ENCODE data around the gene ZFP69B. TPM values are rescaled to one million over a fixed set of nuclear protein-coding genes. Genes with fewer than 3 reads are reported as not detected.
"Not testable (repeated sequence)": the region's sequence is repeated elsewhere in the genome, so short reads cannot be mapped to it uniquely, and the experiment has no call there.

Gene ZFP69B
- polyA plus RNA-seq, 1 of the 3 experiments (the other 2 are of a cell fraction): 1.7 TPM

DNA sequence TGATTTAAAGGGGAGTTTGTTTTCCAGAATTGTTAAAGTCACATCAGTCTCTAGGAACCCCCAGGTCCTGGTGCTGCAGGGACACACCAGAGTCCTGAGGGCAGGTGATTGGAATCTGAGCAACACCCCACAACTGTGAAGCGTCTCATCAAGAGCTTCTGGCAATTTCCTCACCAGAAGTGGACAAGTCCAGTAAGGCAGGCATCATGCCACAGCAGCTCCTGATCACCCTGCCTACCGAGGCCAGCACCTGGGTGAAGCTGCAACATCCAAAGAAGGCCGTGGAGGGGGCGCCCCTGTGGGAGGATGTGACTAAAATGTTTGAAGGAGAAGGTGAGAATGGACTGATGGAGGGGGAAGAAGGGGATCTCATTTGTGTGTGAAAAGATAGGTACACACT lies 28.9 kb downstream of the ZFP69B start:
- H3K36me3 ChIP-seq (replicated peaks in 1 of 2; ENCODE audit: control insufficient read depth in 1 of 2, insufficient read depth in 2 of 2, low read length in 1 of 2): peaks cover 9 to 28% of the 10 kb centered on the region in 2 experiments
- H4K20me1 ChIP-seq (ENCODE audit: insufficient read depth): no peaks in the 10 kb centered on the region
- no peak overlapping the region for H3K9ac ChIP-seq
- no peak overlapping the region for H2AFZ ChIP-seq (ENCODE audit: low read depth)
- H3K27me3 ChIP-seq (ENCODE audit: insufficient read depth): no peaks in the 10 kb centered on the region
- TF ChIP-seq SMC3 (IDR thresholded peaks at IDR 0.05; ENCODE audit: low read depth, low read length): no peak
- peaks cover 0 to 7% of the 10 kb centered on the region in 2 experiments; a peak in 2 of 4 replicates for H3K4me1 ChIP-seq (ENCODE audit: control insufficient read depth in 1 of 2, insufficient read depth in 2 of 2, low read depth in 1 of 2, low read length in 1 of 2)
- DNase-seq: no peak
- H3K79me2 ChIP-seq (ENCODE audit: insufficient read depth): no peaks in the 10 kb centered on the region
- no peaks in the 10 kb centered on the region for H3F3A ChIP-seq (replicated peaks; ENCODE audit: insufficient read depth)
- no peaks in the 10 kb centered on the region for H3K9me2 ChIP-seq
- H3K4me2 ChIP-seq: no peak overlapping the region
- POLR2A ChIA-PET: interaction anchor here (0.5 kb wide), 1 partner anchor 305 kb away, joined by 5 read pairs; no protein-coding TSS in a partner anchor
- CTCF ChIA-PET: interaction anchor here (1.1 to 1.8 kb wide), 3 partner anchors 26 to 335 kb away, joined by 3 to 5 read pairs (median 3); no protein-coding TSS in a partner anchor
- H3K4me3 ChIP-seq (ENCODE audit: low read depth in 2 of 2, low read length in 1 of 2): no peak overlapping the region
- no peak overlapping the region for H3K27ac ChIP-seq (ENCODE audit: low read depth in 2 of 2, low read length in 1 of 2)
- WGBS (ENCODE audit: low lambda C conversion rate): 76% methylated on average over 4 of the region's 4 CpGs
- peaks cover 25% of the 10 kb centered on the region for H3K9me3 ChIP-seq

GRCh38 chr1:40495315-40495903 lies 45.1 kb downstream of the ZFP69B start:
- H3K4me2 ChIP-seq: no peak overlapping the region
- ChIA-PET CTCF (no interaction called here), POLR2A (no interaction called here)
- no peak overlapping the region for H2AFZ ChIP-seq (ENCODE audit: low read depth)
- DNase-seq: no peak
- H3K9me2 ChIP-seq: no peaks in the 10 kb centered on the region
- 87% methylated on average over 4 of the region's 4 CpGs for whole genome bisulfite sequencing (ENCODE audit: low lambda C conversion rate)
- no peaks in the 10 kb centered on the region for H3K4me1 ChIP-seq (ENCODE audit: control insufficient read depth in 1 of 2, insufficient read depth in 2 of 2, low read depth in 1 of 2, low read length in 1 of 2)
- H3K27me3 ChIP-seq (ENCODE audit: insufficient read depth): no peaks in the 10 kb centered on the region
- H3K36me3 ChIP-seq (replicated peaks in 1 of 2; ENCODE audit: control insufficient read depth in 1 of 2, insufficient read depth in 2 of 2, low read length in 1 of 2): peaks cover 50 to 59% of the 10 kb centered on the region in 2 experiments
- H3K9me3 ChIP-seq: peaks cover 30% of the 10 kb centered on the region
- no peaks in the 10 kb centered on the region; the same call in 1 of the 2 replicates for H3K79me2 ChIP-seq (ENCODE audit: insufficient read depth)
- no peak overlapping the region for H3K27ac ChIP-seq (ENCODE audit: low read depth in 2 of 2, low read length in 1 of 2)
- H3K9ac ChIP-seq: no peak overlapping the region
- TF ChIP-seq NRF1 (IDR thresholded peaks at IDR 0.05; ENCODE audit: low read depth, low read length) (no peak), IRF3 (IDR thresholded peaks at IDR 0.05; ENCODE audit: low read depth, low read length) (no peak), SMC3 (IDR thresholded peaks at IDR 0.05; ENCODE audit: low read depth, low read length) (no peak), FOSL2 (IDR thresholded peaks at IDR 0.05; ENCODE audit: borderline replicate concordance, low read depth) (no peak), RXRA (IDR thresholded peaks at IDR 0.05; ENCODE audit: borderline replicate concordance, low read depth) (no peak), EZH2phosphoT487 (IDR thresholded peaks at IDR 0.05; ENCODE audit: borderline replicate concordance, low read depth) (no peak), CTCF (IDR thresholded peaks at IDR 0.05) (no peak), USF2 (IDR thresholded peaks at IDR 0.05; ENCODE audit: borderline replicate concordance, low read depth, low read length) (no peak)
- no peaks in the 10 kb centered on the region for H4K20me1 ChIP-seq (ENCODE audit: insufficient read depth)
- H3F3A ChIP-seq (replicated peaks; ENCODE audit: insufficient read depth): no peaks in the 10 kb centered on the region
- H3K4me3 ChIP-seq (ENCODE audit: low read depth in 2 of 2, low read length in 1 of 2): no peak overlapping the region; a peak in 1 of 4 replicates

DNA sequence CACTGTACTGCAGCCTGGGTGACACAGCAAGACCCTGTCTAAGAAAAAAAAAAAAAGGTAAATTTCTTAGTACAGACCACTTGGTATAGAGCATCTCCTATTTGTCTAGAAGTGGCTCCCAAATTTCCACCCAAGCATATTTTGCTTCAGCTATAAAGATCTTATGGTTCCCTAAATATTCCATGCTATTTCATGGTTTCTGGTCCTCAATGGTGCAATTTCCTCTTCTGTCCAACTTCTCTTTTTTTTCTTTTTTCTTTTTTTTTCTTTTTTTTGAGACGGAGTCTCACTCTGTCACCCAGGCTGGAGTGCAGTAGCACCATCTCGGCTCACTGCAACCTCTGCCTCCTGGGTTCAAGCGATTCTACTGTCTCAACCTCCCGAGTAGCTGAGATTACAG lies 52.4 kb downstream of the ZFP69B start:
- H3K4me2 ChIP-seq; H3K9me2 ChIP-seq; H3K79me2 ChIP-seq (ENCODE audit: insufficient read depth); POLR2A ChIA-PET; H3K27ac ChIP-seq (ENCODE audit: low read depth in 2 of 2, low read length in 1 of 2); H3K9ac ChIP-seq; H3K4me3 ChIP-seq (ENCODE audit: low read depth in 2 of 2, low read length in 1 of 2); H4K20me1 ChIP-seq (ENCODE audit: insufficient read depth); DNase-seq; H3K27me3 ChIP-seq (ENCODE audit: insufficient read depth); H3K4me1 ChIP-seq (ENCODE audit: control insufficient read depth in 1 of 2, insufficient read depth in 2 of 2, low read depth in 1 of 2, low read length in 1 of 2); H3K9me3 ChIP-seq; H3F3A ChIP-seq (replicated peaks; ENCODE audit: insufficient read depth); H2AFZ ChIP-seq (ENCODE audit: low read depth): not testable (repeated sequence)
- H3K36me3 ChIP-seq (replicated peaks in 1 of 2; ENCODE audit: control insufficient read depth in 1 of 2, insufficient read depth in 2 of 2, low read length in 1 of 2): peaks cover 0 to 11% of the 10 kb centered on the region in 2 experiments
- CTCF ChIA-PET: interaction anchor here (1.8 kb wide), 1 partner anchor 30 kb away, joined by 6 read pairs; no protein-coding TSS in a partner anchor
- WGBS (ENCODE audit: low lambda C conversion rate): 94% methylated on average over 4 of the region's 4 CpGs

Measured in SK-N-SH (cell line).